GM23338 (cell line): ENCODE measurements around the gene MRPS24. TPM values are rescaled to one million over a fixed set of nuclear protein-coding genes. Genes with fewer than 3 reads are reported as not detected.
A peak's percentile ranks its signal among the peaks of the same experiment; 100 is the strongest.

Experiments
- ATAC-seq: fragments of 200-7000 bp; cut with Tn5 transposase; 3 replicates; pipeline ENCODE4 v1.9.1; 2020
- DNase-seq: peaks from one replicate; pipeline ENCODE4 v3.0.0-alpha.2; 2015; ENCODE audit warnings: low spot score
- H2AFZ ChIP-seq: fragments of 200-600 bp; sonication (generic); 2 replicates; pipeline ENCODE4 v1.8.0; 2016; ENCODE audit warnings: antibody characterized with exemption, mild to moderate bottlenecking, moderate library complexity
- H3F3A ChIP-seq: fragments of 200-600 bp; sonication (generic); replicated peaks from 2 replicates; pipeline ENCODE4 v1.8.0; 2017; ENCODE audit warnings: antibody characterized with exemption, mixed run types, low read depth
- H3K27ac ChIP-seq: fragments of 200-600 bp; sonication (generic); 2 replicates; pipeline ENCODE4 v1.6.1; 2016; ENCODE audit warnings: low read depth
- H3K27me3 ChIP-seq: fragments of 200-600 bp; sonication (generic); 2 replicates; pipeline ENCODE4 v1.8.0; 2016; ENCODE audit warnings: mild to moderate bottlenecking, mixed run types, moderate library complexity; ENCODE audit not compliant: insufficient read depth
- H3K36me3 ChIP-seq: fragments of 200-600 bp; sonication (generic); 2 replicates; pipeline ENCODE4 v1.8.0; 2016; ENCODE audit warnings: mild to moderate bottlenecking; ENCODE audit not compliant: insufficient read depth
- H3K4me1 ChIP-seq: fragments of 200-600 bp; sonication (generic); 2 replicates; pipeline ENCODE4 v1.8.0; 2016; ENCODE audit warnings: mild to moderate bottlenecking, moderate library complexity; ENCODE audit not compliant: insufficient read depth
- H3K4me2 ChIP-seq: fragments of 200-600 bp; sonication (generic); 2 replicates; pipeline ENCODE4 v1.7.1; 2017; ENCODE audit warnings: mixed run types
- H3K4me3 ChIP-seq: fragments of 200-600 bp; sonication (generic); 2 replicates; pipeline ENCODE4 v1.6.1; 2016; ENCODE audit warnings: mixed run types
- H3K79me2 ChIP-seq: fragments of 200-600 bp; sonication (generic); replicated peaks from 2 replicates; pipeline ENCODE4 v1.8.0; 2017; ENCODE audit warnings: mild to moderate bottlenecking; ENCODE audit not compliant: insufficient read depth
- H3K9me2 ChIP-seq: fragments of 200-600 bp; sonication (generic); 2 replicates; pipeline ENCODE4 v1.8.0; 2017; ENCODE audit not compliant: insufficient read depth
- H4K20me1 ChIP-seq: fragments of 200-600 bp; sonication (generic); replicated peaks from 2 replicates; pipeline ENCODE4 v1.8.0; 2017; ENCODE audit warnings: mild to moderate bottlenecking; ENCODE audit not compliant: insufficient read depth
- H3K27ac Mint-ChIP-seq: 2 replicates; pipeline ENCODE4 v1.8.0; 2020; ENCODE audit warnings: inconsistent platforms, mild to moderate bottlenecking, moderate library complexity, mixed read lengths
- H3K27me3 Mint-ChIP-seq: 3 replicates; pipeline ENCODE4 v1.8.0; 2022; ENCODE audit warnings: low read depth, mild to moderate bottlenecking, moderate library complexity, mixed read lengths, inconsistent platforms; ENCODE audit not compliant: insufficient read depth, poor library complexity
- H3K36me3 Mint-ChIP-seq: 3 replicates; pipeline ENCODE4 v1.8.0; 2021; ENCODE audit warnings: low read depth, mild to moderate bottlenecking, inconsistent platforms, moderate library complexity, mixed read lengths
- H3K4me1 Mint-ChIP-seq: 3 replicates; pipeline ENCODE4 v1.8.0; 2020; ENCODE audit warnings: mild to moderate bottlenecking, inconsistent platforms, mixed read lengths
- H3K4me3 Mint-ChIP-seq: 3 replicates; pipeline ENCODE4 v1.8.0; 2021; ENCODE audit warnings: moderate library complexity, mild to moderate bottlenecking, inconsistent platforms, mixed read lengths
- H3K9me3 Mint-ChIP-seq: 3 replicates; pipeline ENCODE4 v1.8.0; 2020; ENCODE audit warnings: moderate library complexity, mild to moderate bottlenecking, inconsistent platforms, mixed read lengths
- EZH2 ChIP-seq: fragments of 200-600 bp; sonication (generic); IDR thresholded peaks from one replicate; pipeline ENCODE4 v1.8.0; 2017; ENCODE audit warnings: antibody characterized with exemption, mild to moderate bottlenecking, low read depth; ENCODE audit not compliant: unreplicated experiment
- NANOG ChIP-seq: IDR thresholded peaks from 2 replicates; pipeline ENCODE4 v1.6.1; 2016; ENCODE audit warnings: antibody characterized with exemption, borderline replicate concordance
- POLR2AphosphoS5 ChIP-seq: IDR thresholded peaks from 2 replicates; pipeline ENCODE4 v1.6.1; 2016; ENCODE audit warnings: antibody characterized with exemption, low read depth
- ZNF114 ChIP-seq: fragments of 250-450 bp; sonication (Bioruptor Pico); IDR thresholded peaks from 2 replicates; pipeline ENCODE4 v1.5.0; 2020; ENCODE audit warnings: mild to moderate bottlenecking, moderate library complexity
- ZNF331 ChIP-seq: fragments of 250-450 bp; sonication (Bioruptor Pico); IDR thresholded peaks from 2 replicates; pipeline ENCODE4 v1.5.0; 2020; ENCODE audit warnings: low read depth, mild to moderate bottlenecking, moderate library complexity
- polyA plus RNA-seq: library from polyadenylated mRNA; unstranded; fragments of >200 nt; fragmentation: Nextera tagmentation; extraction: Ambion mirVana; gene quantifications from 2 replicates; pipeline ENCODE4 v1.2.1, GENCODE V29; 2016
- total RNA-seq: library from RNA; depleted of rRNA; stranded (reverse); fragments of >200 nt; shearing (Covaris generic); gene quantifications from 2 replicates; pipeline ENCODE4 v1.2.3, GENCODE V29; 2014
- TF ChIP-seq, protein P1 (sequence below): fragments of 250-450 bp; sonication (Bioruptor Pico); IDR thresholded peaks from 2 replicates; pipeline ENCODE4 v1.5.0; 2020; ENCODE audit warnings: mild to moderate bottlenecking, moderate library complexity
- TF ChIP-seq, protein P2 (sequence below), 2 experiments: fragments of 200-600 bp in 1 of 2; sonication (generic) in 1 of 2; conservative IDR thresholded peaks; 2 replicates each; pipeline versions ENCODE4 v1.5.1 to v1.6.1; 2016 to 2017; ENCODE audit warnings: antibody characterized with exemption in 2 of 2, low read depth in 2 of 2, mild to moderate bottlenecking in 2 of 2, moderate library complexity in 1 of 2
- TF ChIP-seq, protein P3 (sequence below): IDR thresholded peaks from one replicate; pipeline ENCODE4 v1.6.1; 2018; ENCODE audit warnings: antibody characterized with exemption; ENCODE audit not compliant: unreplicated experiment

Gene MRPS24
- total and polyA plus RNA-seq, 2 experiments from 2014 or later = 82.9 to 152 TPM

DNA sequence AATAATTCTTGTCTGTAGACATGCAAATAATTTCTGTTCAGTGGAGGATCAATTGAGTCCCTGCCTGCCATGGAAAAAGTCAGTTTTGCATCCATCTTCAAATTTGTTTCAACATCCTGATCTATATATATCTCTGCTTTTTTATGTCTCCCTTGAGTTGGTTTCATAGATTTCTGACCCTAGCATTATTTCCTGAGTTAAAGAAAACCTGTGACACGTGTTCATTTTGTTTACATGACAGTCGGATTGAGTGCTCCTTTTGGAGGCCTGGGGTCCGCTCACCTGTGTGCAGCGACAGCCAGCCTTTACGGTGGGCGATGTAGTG is 674 bp downstream of the MRPS24 start:
- DNase-seq (no peak), ATAC-seq (peak; percentile 40; the same call in 1 of the 3 replicates)
- Histone ChIP-seq H3K4me2 (peak overlapping the region; percentile 98), H2AFZ (peak overlapping the region; percentile 92), H3K4me3 (peak overlapping the region; percentile 63), H3K79me2 (peaks cover 11% of the 10 kb centered on the region), H3K27me3 (no peaks in the 10 kb centered on the region), H3K36me3 (peaks cover 16% of the 10 kb centered on the region), H3K4me1 (peaks cover 23% of the 10 kb centered on the region), H3K27ac (0 out of 2 replicates have a peak overlapping the region, but pooled peaks have one; percentile 21), H4K20me1 (no peaks in the 10 kb centered on the region), H3F3A (peaks cover 2% of the 10 kb centered on the region; the same call in 1 of the 2 replicates), H3K9me2 (0 out of 2 replicates have a peak, but pooled peaks cover 3% of the 10 kb centered on the region)
- Mint-ChIP-seq H3K27ac (peak overlapping the region; percentile 88), H3K9me3 (peaks cover 4% of the 10 kb centered on the region; the same call in 2 of the 3 replicates), H3K4me3 (peak overlapping the region; percentile 81), H3K27me3 (peaks cover 8% of the 10 kb centered on the region), H3K36me3 (peaks cover 34% of the 10 kb centered on the region), H3K4me1 (peaks cover 33% of the 10 kb centered on the region)
- no peak for TF ChIP-seq EZH2
- TF ChIP-seq ZNF114 (CRISPR knock-in tag) = no peak
- TF ChIP-seq, protein P1, sequence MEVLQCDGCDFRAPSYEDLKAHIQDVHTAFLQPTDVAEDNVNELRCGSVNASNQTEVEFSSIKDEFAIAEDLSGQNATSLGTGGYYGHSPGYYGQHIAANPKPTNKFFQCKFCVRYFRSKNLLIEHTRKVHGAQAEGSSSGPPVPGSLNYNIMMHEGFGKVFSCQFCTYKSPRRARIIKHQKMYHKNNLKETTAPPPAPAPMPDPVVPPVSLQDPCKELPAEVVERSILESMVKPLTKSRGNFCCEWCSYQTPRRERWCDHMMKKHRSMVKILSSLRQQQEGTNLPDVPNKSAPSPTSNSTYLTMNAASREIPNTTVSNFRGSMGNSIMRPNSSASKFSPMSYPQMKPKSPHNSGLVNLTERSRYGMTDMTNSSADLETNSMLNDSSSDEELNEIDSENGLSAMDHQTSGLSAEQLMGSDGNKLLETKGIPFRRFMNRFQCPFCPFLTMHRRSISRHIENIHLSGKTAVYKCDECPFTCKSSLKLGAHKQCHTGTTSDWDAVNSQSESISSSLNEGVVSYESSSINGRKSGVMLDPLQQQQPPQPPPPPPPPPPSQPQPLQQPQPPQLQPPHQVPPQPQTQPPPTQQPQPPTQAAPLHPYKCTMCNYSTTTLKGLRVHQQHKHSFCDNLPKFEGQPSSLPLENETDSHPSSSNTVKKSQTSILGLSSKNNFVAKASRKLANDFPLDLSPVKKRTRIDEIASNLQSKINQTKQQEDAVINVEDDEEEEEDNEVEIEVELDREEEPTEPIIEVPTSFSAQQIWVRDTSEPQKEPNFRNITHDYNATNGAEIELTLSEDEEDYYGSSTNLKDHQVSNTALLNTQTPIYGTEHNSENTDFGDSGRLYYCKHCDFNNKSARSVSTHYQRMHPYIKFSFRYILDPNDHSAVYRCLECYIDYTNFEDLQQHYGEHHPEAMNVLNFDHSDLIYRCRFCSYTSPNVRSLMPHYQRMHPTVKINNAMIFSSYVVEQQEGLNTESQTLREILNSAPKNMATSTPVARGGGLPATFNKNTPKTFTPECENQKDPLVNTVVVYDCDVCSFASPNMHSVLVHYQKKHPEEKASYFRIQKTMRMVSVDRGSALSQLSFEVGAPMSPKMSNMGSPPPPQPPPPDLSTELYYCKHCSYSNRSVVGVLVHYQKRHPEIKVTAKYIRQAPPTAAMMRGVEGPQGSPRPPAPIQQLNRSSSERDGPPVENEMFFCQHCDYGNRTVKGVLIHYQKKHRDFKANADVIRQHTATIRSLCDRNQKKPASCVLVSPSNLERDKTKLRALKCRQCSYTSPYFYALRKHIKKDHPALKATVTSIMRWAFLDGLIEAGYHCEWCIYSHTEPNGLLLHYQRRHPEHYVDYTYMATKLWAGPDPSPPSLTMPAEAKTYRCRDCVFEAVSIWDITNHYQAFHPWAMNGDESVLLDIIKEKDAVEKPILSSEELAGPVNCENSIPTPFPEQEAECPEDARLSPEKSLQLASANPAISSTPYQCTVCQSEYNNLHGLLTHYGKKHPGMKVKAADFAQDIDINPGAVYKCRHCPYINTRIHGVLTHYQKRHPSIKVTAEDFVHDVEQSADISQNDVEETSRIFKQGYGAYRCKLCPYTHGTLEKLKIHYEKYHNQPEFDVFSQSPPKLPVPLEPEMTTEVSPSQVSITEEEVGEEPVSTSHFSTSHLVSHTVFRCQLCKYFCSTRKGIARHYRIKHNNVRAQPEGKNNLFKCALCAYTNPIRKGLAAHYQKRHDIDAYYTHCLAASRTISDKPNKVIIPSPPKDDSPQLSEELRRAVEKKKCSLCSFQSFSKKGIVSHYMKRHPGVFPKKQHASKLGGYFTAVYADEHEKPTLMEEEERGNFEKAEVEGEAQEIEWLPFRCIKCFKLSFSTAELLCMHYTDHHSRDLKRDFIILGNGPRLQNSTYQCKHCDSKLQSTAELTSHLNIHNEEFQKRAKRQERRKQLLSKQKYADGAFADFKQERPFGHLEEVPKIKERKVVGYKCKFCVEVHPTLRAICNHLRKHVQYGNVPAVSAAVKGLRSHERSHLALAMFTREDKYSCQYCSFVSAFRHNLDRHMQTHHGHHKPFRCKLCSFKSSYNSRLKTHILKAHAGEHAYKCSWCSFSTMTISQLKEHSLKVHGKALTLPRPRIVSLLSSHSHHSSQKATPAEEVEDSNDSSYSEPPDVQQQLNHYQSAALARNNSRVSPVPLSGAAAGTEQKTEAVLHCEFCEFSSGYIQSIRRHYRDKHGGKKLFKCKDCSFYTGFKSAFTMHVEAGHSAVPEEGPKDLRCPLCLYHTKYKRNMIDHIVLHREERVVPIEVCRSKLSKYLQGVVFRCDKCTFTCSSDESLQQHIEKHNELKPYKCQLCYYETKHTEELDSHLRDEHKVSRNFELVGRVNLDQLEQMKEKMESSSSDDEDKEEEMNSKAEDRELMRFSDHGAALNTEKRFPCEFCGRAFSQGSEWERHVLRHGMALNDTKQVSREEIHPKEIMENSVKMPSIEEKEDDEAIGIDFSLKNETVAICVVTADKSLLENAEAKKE = no peak
- no peak for TF ChIP-seq ZNF331
- TF ChIP-seq POLR2AphosphoS5 = no peak
- no peak for TF ChIP-seq NANOG

DNA sequence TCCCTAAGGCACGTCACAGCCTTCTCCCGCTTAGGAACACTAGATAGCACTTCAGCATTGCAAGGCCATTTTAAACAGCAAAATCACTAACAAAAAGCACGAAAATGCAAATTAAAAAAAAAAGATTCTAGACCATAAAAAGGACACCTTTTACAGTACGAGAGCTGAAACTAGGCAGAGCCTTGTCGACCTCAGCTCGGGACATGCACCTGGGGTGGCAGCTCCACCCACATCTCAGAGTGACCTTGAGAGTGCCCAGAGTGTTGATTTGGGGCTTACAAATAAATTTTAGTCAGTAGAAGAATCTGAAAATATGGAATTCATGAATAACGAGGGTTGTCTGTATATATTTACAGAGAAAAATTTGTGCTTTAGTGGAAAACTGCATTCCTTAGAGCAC is 1.1 kb downstream of the MRPS24 start:
- Mint-ChIP-seq H3K27ac (no peak overlapping the region), H3K9me3 (peaks cover 4% of the 10 kb centered on the region; the same call in 2 of the 3 replicates), H3K4me3 (peak overlapping the region; percentile 81), H3K27me3 (peaks cover 8% of the 10 kb centered on the region), H3K4me1 (peaks cover 33% of the 10 kb centered on the region), H3K36me3 (peaks cover 34% of the 10 kb centered on the region)
- no peak for ATAC-seq
- H3K9me2 ChIP-seq = 0 out of 2 replicates have a peak, but pooled peaks cover 1% of the 10 kb centered on the region
- peaks cover 23% of the 10 kb centered on the region for H3K4me1 ChIP-seq
- no peaks in the 10 kb centered on the region for H3K27me3 ChIP-seq
- H4K20me1 ChIP-seq = no peaks in the 10 kb centered on the region
- H2AFZ ChIP-seq = no peak overlapping the region; the same call in 1 of the 2 replicates
- H3K4me3 ChIP-seq = peak overlapping the region; percentile 63
- no peak overlapping the region for H3K27ac ChIP-seq
- peaks cover 2% of the 10 kb centered on the region; the same call in 1 of the 2 replicates for H3F3A ChIP-seq
- DNase-seq = no peak
- peaks cover 16% of the 10 kb centered on the region for H3K36me3 ChIP-seq
- peaks cover 11% of the 10 kb centered on the region for H3K79me2 ChIP-seq
- peak overlapping the region; percentile 98 for H3K4me2 ChIP-seq
- TF ChIP-seq NANOG = no peak
- TF ChIP-seq, protein P2, sequence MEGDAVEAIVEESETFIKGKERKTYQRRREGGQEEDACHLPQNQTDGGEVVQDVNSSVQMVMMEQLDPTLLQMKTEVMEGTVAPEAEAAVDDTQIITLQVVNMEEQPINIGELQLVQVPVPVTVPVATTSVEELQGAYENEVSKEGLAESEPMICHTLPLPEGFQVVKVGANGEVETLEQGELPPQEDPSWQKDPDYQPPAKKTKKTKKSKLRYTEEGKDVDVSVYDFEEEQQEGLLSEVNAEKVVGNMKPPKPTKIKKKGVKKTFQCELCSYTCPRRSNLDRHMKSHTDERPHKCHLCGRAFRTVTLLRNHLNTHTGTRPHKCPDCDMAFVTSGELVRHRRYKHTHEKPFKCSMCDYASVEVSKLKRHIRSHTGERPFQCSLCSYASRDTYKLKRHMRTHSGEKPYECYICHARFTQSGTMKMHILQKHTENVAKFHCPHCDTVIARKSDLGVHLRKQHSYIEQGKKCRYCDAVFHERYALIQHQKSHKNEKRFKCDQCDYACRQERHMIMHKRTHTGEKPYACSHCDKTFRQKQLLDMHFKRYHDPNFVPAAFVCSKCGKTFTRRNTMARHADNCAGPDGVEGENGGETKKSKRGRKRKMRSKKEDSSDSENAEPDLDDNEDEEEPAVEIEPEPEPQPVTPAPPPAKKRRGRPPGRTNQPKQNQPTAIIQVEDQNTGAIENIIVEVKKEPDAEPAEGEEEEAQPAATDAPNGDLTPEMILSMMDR (conservative IDR thresholded peaks at IDR 0.05; ENCODE audit: low read depth in 2 of 2) = no peak
- TF ChIP-seq, protein P3, sequence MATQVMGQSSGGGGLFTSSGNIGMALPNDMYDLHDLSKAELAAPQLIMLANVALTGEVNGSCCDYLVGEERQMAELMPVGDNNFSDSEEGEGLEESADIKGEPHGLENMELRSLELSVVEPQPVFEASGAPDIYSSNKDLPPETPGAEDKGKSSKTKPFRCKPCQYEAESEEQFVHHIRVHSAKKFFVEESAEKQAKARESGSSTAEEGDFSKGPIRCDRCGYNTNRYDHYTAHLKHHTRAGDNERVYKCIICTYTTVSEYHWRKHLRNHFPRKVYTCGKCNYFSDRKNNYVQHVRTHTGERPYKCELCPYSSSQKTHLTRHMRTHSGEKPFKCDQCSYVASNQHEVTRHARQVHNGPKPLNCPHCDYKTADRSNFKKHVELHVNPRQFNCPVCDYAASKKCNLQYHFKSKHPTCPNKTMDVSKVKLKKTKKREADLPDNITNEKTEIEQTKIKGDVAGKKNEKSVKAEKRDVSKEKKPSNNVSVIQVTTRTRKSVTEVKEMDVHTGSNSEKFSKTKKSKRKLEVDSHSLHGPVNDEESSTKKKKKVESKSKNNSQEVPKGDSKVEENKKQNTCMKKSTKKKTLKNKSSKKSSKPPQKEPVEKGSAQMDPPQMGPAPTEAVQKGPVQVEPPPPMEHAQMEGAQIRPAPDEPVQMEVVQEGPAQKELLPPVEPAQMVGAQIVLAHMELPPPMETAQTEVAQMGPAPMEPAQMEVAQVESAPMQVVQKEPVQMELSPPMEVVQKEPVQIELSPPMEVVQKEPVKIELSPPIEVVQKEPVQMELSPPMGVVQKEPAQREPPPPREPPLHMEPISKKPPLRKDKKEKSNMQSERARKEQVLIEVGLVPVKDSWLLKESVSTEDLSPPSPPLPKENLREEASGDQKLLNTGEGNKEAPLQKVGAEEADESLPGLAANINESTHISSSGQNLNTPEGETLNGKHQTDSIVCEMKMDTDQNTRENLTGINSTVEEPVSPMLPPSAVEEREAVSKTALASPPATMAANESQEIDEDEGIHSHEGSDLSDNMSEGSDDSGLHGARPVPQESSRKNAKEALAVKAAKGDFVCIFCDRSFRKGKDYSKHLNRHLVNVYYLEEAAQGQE = no peak
